ENCODE results near the gene LYZL1.
"Not testable (repeated sequence)": the region's sequence is repeated elsewhere in the genome, so short reads cannot be mapped to it uniquely, and the experiment has no call there.

LYZL1 gene

GRCh38 chr10:29308142-29308541, 19.3 kb downstream of the LYZL1 start:
- DNase-seq (ENCODE audit: low read depth in 2 of 2) = not testable (repeated sequence)

- no peak for DNase-seq (ENCODE audit: low read depth in 2 of 2)
These were observed 20.6 kb downstream of the LYZL1 start for GRCh38 chr10:29309465-29309864.

- not testable (repeated sequence) for DNase-seq (ENCODE audit: low read depth in 2 of 2)
These were observed 21.6 kb downstream of the LYZL1 start for GRCh38 chr10:29310463-29310862.

GRCh38 chr10:29313071-29313470, 24.2 kb downstream of the LYZL1 start:
- no peak for DNase-seq (ENCODE audit: low read depth in 2 of 2)

GRCh38 chr10:29314726-29315125, 25.9 kb downstream of the LYZL1 start:
- DNase-seq (ENCODE audit: low read depth in 2 of 2) = no peak

GRCh38 chr10:29315814-29316213, 26.9 kb downstream of the LYZL1 start:
- DNase-seq (ENCODE audit: low read depth in 2 of 2) = no peak

- DNase-seq (ENCODE audit: low read depth in 2 of 2) = no peak
These were observed 27.6 kb downstream of the LYZL1 start for GRCh38 chr10:29316308-29317026.

- DNase-seq (ENCODE audit: low read depth in 2 of 2) = no peak
These were observed 28.2 kb downstream of the LYZL1 start for GRCh38 chr10:29317027-29317420.

- no peak for DNase-seq (ENCODE audit: low read depth in 2 of 2)
These were observed 28.7 kb downstream of the LYZL1 start for GRCh38 chr10:29317423-29318021.

- not testable (repeated sequence) for DNase-seq (ENCODE audit: low read depth in 2 of 2)
These were observed 29.5 kb downstream of the LYZL1 start for GRCh38 chr10:29318141-29319071.

- no peak for DNase-seq (ENCODE audit: low read depth in 2 of 2)
These were observed 30.4 kb downstream of the LYZL1 start for GRCh38 chr10:29319205-29319781.

- DNase-seq (ENCODE audit: low read depth in 2 of 2) = not testable (repeated sequence)
These were observed 31.8 kb downstream of the LYZL1 start for GRCh38 chr10:29320680-29321121.

- no peak for DNase-seq (ENCODE audit: low read depth in 2 of 2)
These were observed 32.8 kb downstream of the LYZL1 start for GRCh38 chr10:29321656-29322055.

GRCh38 chr10:29322918-29323317, 34.0 kb downstream of the LYZL1 start:
- no peak for DNase-seq (ENCODE audit: low read depth in 2 of 2)

GRCh38 chr10:29323367-29323766, 34.5 kb downstream of the LYZL1 start:
- DNase-seq (ENCODE audit: low read depth in 2 of 2) = no peak

GRCh38 chr10:29324220-29324841, 35.5 kb downstream of the LYZL1 start:
- DNase-seq (ENCODE audit: low read depth in 2 of 2) = no peak

GRCh38 chr10:29326299-29326698, 37.4 kb downstream of the LYZL1 start:
- no peak for DNase-seq (ENCODE audit: low read depth in 2 of 2)

- DNase-seq (ENCODE audit: low read depth in 2 of 2) = no peak
These were observed 38.2 kb downstream of the LYZL1 start for GRCh38 chr10:29326886-29327745.

GRCh38 chr10:29327746-29328102, 38.9 kb downstream of the LYZL1 start:
- no peak for DNase-seq (ENCODE audit: low read depth in 2 of 2)

- DNase-seq (ENCODE audit: low read depth in 2 of 2) = no peak
These were observed 40.1 kb downstream of the LYZL1 start for GRCh38 chr10:29328983-29329382.

GRCh38 chr10:29329420-29329819, 40.5 kb downstream of the LYZL1 start:
- no peak for DNase-seq (ENCODE audit: low read depth in 2 of 2)
